ENCODE results near the gene KRTAP2-3.

The KRTAP2-3 gene

GRCh38 chr17:41029633-41030245, 30.2 kb downstream of the KRTAP2-3 start, which contains the start of gene KRTAP1-4:
KRTAP1-4 (minus strand) TSS chr17:41030195; CDS start chr17:41030078, 117 bp downstream.
- no peak for DNase-seq (ENCODE audit: low read depth in 3 of 3)

GRCh38 chr17:41026715-41027471, 33.0 kb downstream of the KRTAP2-3 start, which contains the start of gene KRTAP1-5:
KRTAP1-5 (minus strand) TSS chr17:41027208; CDS start chr17:41027155, 53 bp downstream.
- DNase-seq (ENCODE audit: low read depth in 3 of 3): no peak

DNA sequence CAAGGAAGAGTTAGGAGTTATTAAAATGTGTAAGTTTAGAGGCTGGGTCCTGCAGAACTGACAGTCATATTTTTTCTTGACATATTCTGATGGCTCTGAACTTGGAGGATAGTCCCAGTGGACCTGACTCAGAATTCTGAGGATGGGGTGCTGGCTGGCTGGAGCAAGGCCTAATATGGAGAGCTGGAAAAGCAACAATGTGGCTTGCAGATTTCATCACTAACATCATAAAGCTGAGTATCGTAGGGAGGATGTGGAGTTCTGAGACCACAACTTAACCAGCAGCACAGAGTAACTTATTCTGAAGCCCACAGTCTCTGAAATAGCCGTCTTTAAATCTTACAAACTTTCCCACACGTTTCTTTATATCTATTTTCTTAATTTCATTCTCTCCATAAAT, 35.2 kb downstream of the KRTAP2-3 start:
- no peak for DNase-seq (ENCODE audit: low read depth in 3 of 3)

GRCh38 chr17:41020336-41020735, 39.6 kb downstream of the KRTAP2-3 start:
- DNase-seq (ENCODE audit: low read depth in 3 of 3): no peak

DNA sequence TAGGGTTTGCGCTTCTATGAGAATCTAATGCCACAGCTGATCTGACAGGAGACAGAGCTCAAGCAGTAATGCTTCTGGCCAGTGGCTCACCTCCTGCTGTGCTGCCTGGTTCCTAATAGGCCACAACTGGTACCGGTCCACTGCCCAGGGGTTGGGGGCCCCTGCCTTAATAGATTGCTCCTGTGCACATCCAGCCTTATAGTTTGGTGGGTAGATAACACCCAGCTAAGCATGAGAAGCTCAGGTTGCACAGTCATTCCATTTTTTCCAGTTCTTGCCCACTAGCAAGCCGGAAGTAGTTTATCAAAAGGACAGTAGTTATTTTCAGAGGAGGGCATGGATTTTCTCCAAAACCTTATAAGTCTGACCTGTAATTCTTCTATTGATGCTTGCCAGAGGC, 40.5 kb downstream of the KRTAP2-3 start:
- DNase-seq (ENCODE audit: low read depth in 3 of 3): no peak

- DNase-seq (ENCODE audit: low read depth in 3 of 3): no peak
Measured at GRCh38 chr17:41018541-41018940, 41.4 kb downstream of the KRTAP2-3 start.

DNA sequence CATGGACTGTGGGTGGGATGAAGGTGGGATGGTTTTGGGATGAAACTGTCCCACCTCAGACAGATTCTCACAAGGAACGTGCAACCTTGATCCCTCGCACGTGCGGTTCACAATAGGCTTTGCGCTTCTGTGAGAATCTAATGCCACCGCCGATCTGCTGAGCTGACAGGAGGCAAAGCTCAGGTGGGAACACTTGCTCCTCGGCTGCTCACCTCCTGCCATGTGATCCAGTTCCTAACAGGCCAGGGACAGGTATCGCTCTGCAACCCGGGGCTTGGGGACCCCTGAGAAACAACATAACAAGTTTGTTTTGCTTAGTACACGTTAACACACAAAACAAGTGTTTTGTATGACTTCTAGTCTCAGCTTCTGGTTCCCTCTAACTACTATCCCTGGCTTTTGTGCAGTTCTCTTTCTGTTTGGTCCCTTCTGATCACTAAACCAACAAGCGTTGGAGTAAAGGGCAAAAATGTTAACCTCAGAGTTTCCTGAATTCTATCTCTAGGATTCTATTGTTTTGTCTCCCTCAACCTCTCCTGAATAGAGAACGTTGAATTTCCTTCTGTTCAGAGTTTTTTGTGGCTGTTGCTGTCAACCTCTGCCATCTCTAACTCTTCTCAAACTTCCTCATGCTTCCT, 43.2 kb downstream of the KRTAP2-3 start:
- DNase-seq (ENCODE audit: low read depth in 3 of 3): no peak

GRCh38 chr17:41015454-41015853, 44.5 kb downstream of the KRTAP2-3 start:
- DNase-seq (ENCODE audit: low read depth in 3 of 3): no peak

DNA sequence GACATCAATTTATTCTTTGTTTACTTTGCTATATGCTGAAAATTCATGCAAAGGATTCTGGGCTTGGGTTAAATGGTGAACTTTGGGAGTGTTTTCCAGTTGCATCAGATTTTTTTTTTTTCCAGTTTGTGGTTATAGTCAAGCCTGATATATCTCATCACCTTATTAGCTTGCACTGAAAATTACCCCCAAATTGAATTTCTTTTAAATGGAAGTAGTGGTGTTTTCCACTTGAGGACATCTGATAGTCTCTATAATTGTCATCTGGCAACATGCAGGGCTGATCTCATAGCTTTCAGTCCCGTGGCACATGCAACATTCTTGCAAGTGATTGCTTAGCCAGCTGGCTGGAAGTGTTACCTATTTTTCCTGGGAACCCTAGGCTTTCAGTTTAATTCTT, 46.3 kb downstream of the KRTAP2-3 start:
- DNase-seq (ENCODE audit: low read depth in 3 of 3): no peak

- DNase-seq (ENCODE audit: low read depth in 3 of 3): no peak
Measured at GRCh38 chr17:41013181-41013580, 46.7 kb downstream of the KRTAP2-3 start.

- DNase-seq (ENCODE audit: low read depth in 3 of 3): no peak
Measured at GRCh38 chr17:41012326-41013120, 47.4 kb downstream of the KRTAP2-3 start.

DNA sequence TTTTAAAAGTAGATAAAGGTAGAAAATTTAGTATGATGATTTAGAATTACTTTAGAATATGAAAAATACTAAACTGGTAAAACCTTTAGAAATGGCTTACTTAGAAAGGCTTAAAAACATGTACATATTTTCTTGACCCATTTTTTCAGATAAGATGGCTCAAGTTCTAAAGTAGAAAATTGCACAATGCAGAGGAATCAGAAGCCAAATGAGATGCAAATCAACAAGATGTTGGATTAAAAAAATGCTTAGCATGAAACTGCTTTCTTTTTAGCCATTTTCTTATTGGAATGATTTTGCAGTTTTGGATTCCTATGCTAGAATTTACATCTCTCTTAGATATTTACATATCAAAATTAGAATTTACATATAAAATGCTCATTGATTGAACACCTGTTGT, 49.5 kb downstream of the KRTAP2-3 start:
- DNase-seq (ENCODE audit: low read depth in 3 of 3): no peak

- DNase-seq (ENCODE audit: low read depth in 3 of 3): no peak
Measured at GRCh38 chr17:41009936-41010335, 50.0 kb downstream of the KRTAP2-3 start.

GRCh38 chr17:41009301-41009760, 50.6 kb downstream of the KRTAP2-3 start:
- DNase-seq (ENCODE audit: low read depth in 3 of 3): no peak
